ENCODE results near the gene NIFK. TPM values are rescaled to one million over a fixed set of nuclear protein-coding genes. Genes with fewer than 3 reads are reported as not detected.

NIFK gene
- total and polyA plus RNA-seq, 2 donors (not counting 3 experiments of a cell fraction or from before 2014, with no cell fraction given): 10.7 to 59.7 TPM

DNA sequence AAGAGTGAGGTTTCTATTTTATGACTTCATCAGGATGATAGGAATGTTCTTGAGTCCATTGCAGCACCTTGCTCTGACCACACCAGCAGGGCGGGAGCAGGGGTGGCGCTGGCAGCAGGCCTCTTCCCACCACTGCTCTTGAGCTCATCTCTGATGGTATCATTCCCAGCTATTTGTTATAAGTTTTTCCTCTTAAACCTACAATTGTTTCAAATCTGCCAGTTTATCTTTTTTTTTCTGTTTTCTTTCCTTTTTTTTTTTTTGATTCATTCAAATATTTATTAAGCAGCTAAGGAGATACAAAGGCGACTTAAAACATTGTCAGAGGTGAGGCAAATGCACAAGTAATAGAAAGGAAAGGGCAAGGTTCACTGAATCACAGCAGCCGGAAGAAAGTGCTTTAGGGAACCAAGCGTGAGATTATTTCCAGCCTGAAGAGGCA, 28.7 kb downstream of the NIFK start:
- Histone ChIP-seq H3K27ac (ENCODE audit: insufficient read depth, low read depth, low read length) (no peak overlapping the region), H4K20me1 (replicated peaks; ENCODE audit: control insufficient read depth, extremely low read depth, insufficient read depth, low read length) (no peaks in the 10 kb centered on the region), H2AFZ (ENCODE audit: low read depth, low read length) (no peak overlapping the region), H3K9ac (replicated peaks; ENCODE audit: extremely low read depth, insufficient read depth, low read length) (no peak overlapping the region), H3K27me3 (ENCODE audit: control insufficient read depth in 2 of 2, insufficient read depth in 2 of 2, low read length in 2 of 2) (peaks cover 3 to 10% of the 10 kb centered on the region in 2 experiments), H3K79me2 (ENCODE audit: control insufficient read depth, insufficient read depth, low read length) (no peaks in the 10 kb centered on the region), H3K4me2 (ENCODE audit: insufficient read depth, low read length) (no peak overlapping the region), H3K9me3 (replicated peaks; ENCODE audit: control insufficient read depth, insufficient read depth, low read length) (no peaks in the 10 kb centered on the region), H3K9me1 (replicated peaks; ENCODE audit: control insufficient read depth, extremely low read depth, insufficient read depth, low read length) (no peaks in the 10 kb centered on the region), H3K4me1 (ENCODE audit: control insufficient read depth, extremely low read depth, insufficient read depth, low read length) (no peaks in the 10 kb centered on the region), H3K36me3 (ENCODE audit: control insufficient read depth in 2 of 2, extremely low read depth in 1 of 2, insufficient read depth in 2 of 2, low read length in 2 of 2) (no peaks in the 10 kb centered on the region), H3K4me3 (replicated peaks in 1 of 3; ENCODE audit: insufficient read depth in 1 of 3, low read depth in 1 of 3, low read length in 3 of 3) (no peak overlapping the region)
- dilution Hi-C loops (cut with MboI; ENCODE audit: extremely low pct_ligation_motif_present, low sequenced_read_pairs): no loop called here
- ChIA-PET POLR2A (no interaction called here), CTCF (no interaction called here)
- intact Hi-C loops (cut with micrococcal nuclease): no loop called here
- TF ChIP-seq POLR2AphosphoS5 (IDR thresholded peaks at IDR 0.05; ENCODE audit: insufficient read depth, low read depth, low read length) (no peak), JUN (IDR thresholded peaks at IDR 0.05; ENCODE audit: borderline replicate concordance, insufficient read depth, insufficient read length, low read depth) (no peak), MYC (IDR thresholded peaks at IDR 0.05; ENCODE audit: low read depth, low read length) (no peak), CTCF (IDR thresholded peaks at IDR 0.05; ENCODE audit: extremely low read depth in 1 of 2, insufficient read depth in 1 of 2, low read depth in 1 of 2, low read length in 2 of 2) (no peak), GATA2 (IDR thresholded peaks at IDR 0.05; ENCODE audit: insufficient read depth, insufficient read length, low read depth, low read length) (no peak)
- BruUV-seq (replicated peaks): no TSS peak
- DNase-seq (ENCODE audit: low read depth, low spot score): no peak
- FAIRE-seq: no peak

- BruUV-seq (replicated peaks): no TSS peak
- dilution Hi-C loops (cut with MboI; ENCODE audit: extremely low pct_ligation_motif_present, low sequenced_read_pairs): no loop called here
- no peaks in the 10 kb centered on the region for H3K9me3 ChIP-seq (replicated peaks; ENCODE audit: control insufficient read depth, insufficient read depth, low read length)
- no peaks in the 10 kb centered on the region for H3K4me1 ChIP-seq (ENCODE audit: control insufficient read depth, extremely low read depth, insufficient read depth, low read length)
- H3K36me3 ChIP-seq (ENCODE audit: control insufficient read depth in 2 of 2, extremely low read depth in 1 of 2, insufficient read depth in 2 of 2, low read length in 2 of 2): no peaks in the 10 kb centered on the region
- H3K79me2 ChIP-seq (ENCODE audit: control insufficient read depth, insufficient read depth, low read length): no peaks in the 10 kb centered on the region
- no peaks in the 10 kb centered on the region for H4K20me1 ChIP-seq (replicated peaks; ENCODE audit: control insufficient read depth, extremely low read depth, insufficient read depth, low read length)
- FAIRE-seq (no peak), DNase-seq (ENCODE audit: low read depth, low spot score) (no peak)
- H3K9me1 ChIP-seq (replicated peaks; ENCODE audit: control insufficient read depth, extremely low read depth, insufficient read depth, low read length): no peaks in the 10 kb centered on the region
- H3K4me3 ChIP-seq (replicated peaks in 1 of 3; ENCODE audit: insufficient read depth in 1 of 3, low read depth in 1 of 3, low read length in 3 of 3): no peak overlapping the region
- H3K4me2 ChIP-seq (ENCODE audit: insufficient read depth, low read length): no peak overlapping the region
- H2AFZ ChIP-seq (ENCODE audit: low read depth, low read length): no peak overlapping the region
- H3K27me3 ChIP-seq (ENCODE audit: control insufficient read depth in 2 of 2, insufficient read depth in 2 of 2, low read length in 2 of 2): peaks cover 3 to 10% of the 10 kb centered on the region in 2 experiments
- intact Hi-C loops (cut with micrococcal nuclease): no loop called here
- TF ChIP-seq GATA2 (IDR thresholded peaks at IDR 0.05; ENCODE audit: insufficient read depth, insufficient read length, low read depth, low read length) (no peak), FOS (IDR thresholded peaks at IDR 0.05; ENCODE audit: borderline replicate concordance, insufficient read depth, low read length) (no peak), POLR2A (IDR thresholded peaks at IDR 0.05; ENCODE audit: low read depth, low read length) (no peak), POLR2AphosphoS5 (IDR thresholded peaks at IDR 0.05; ENCODE audit: insufficient read depth, low read depth, low read length) (no peak), MYC (IDR thresholded peaks at IDR 0.05; ENCODE audit: low read depth, low read length) (no peak), CTCF (IDR thresholded peaks at IDR 0.05; ENCODE audit: extremely low read depth in 1 of 2, insufficient read depth in 1 of 2, low read depth in 1 of 2, low read length in 2 of 2) (no peak), EZH2 (IDR thresholded peaks at IDR 0.05; ENCODE audit: borderline replicate concordance, low read depth, low read length, severe bottlenecking) (no peak), JUN (IDR thresholded peaks at IDR 0.05; ENCODE audit: borderline replicate concordance, insufficient read depth, insufficient read length, low read depth) (no peak), MAX (IDR thresholded peaks at IDR 0.05; ENCODE audit: insufficient read depth, insufficient read length) (no peak)
- no peak overlapping the region for H3K27ac ChIP-seq (ENCODE audit: insufficient read depth, low read depth, low read length)
- ChIA-PET POLR2A (no interaction called here), CTCF (no interaction called here)
- no peak overlapping the region for H3K9ac ChIP-seq (replicated peaks; ENCODE audit: extremely low read depth, insufficient read depth, low read length)
Measured at GRCh38 chr2:121707344-121707919, 29.2 kb downstream of the NIFK start.

Data from endothelial cell of umbilical vein (primary cell).